ENCODE data around the gene GRK1.

- TF ChIP-seq CTCF (conservative IDR thresholded peaks at IDR 0.05; ENCODE audit: low read depth in 2 of 2) (no peak), REST (IDR thresholded peaks at IDR 0.05; ENCODE audit: unreplicated experiment) (no peak), EZH2 (IDR thresholded peaks at IDR 0.05; ENCODE audit: low read depth, unreplicated experiment) (no peak), EZH2phosphoT487 (IDR thresholded peaks at IDR 0.05; ENCODE audit: unreplicated experiment) (no peak), ZNF114 (CRISPR knock-in tag; IDR thresholded peaks at IDR 0.05) (no peak)
Measured at GRCh38 chr13:113645329-113645728, 21.7 kb upstream of the GRK1 start.

All from GM23338 (cell line).